ENCODE data around the gene MARCHF10.

The MARCHF10 gene

GRCh38 chr17:62681061-62681938 lies 126.8 kb downstream of the MARCHF10 start:
- DNase-seq (ENCODE audit: extremely low read depth in 1 of 2, low read depth in 1 of 2) = no peak

GRCh38 chr17:62680541-62681052 lies 127.5 kb downstream of the MARCHF10 start:
- DNase-seq (ENCODE audit: extremely low read depth in 1 of 2, low read depth in 1 of 2) = no peak

- DNase-seq (ENCODE audit: extremely low read depth in 1 of 2, low read depth in 1 of 2) = no peak
Measured at GRCh38 chr17:62679866-62680377, 128.2 kb downstream of the MARCHF10 start.

- DNase-seq (ENCODE audit: extremely low read depth in 1 of 2, low read depth in 1 of 2) = no peak
Measured at GRCh38 chr17:62678214-62678919, 129.7 kb downstream of the MARCHF10 start.

DNA sequence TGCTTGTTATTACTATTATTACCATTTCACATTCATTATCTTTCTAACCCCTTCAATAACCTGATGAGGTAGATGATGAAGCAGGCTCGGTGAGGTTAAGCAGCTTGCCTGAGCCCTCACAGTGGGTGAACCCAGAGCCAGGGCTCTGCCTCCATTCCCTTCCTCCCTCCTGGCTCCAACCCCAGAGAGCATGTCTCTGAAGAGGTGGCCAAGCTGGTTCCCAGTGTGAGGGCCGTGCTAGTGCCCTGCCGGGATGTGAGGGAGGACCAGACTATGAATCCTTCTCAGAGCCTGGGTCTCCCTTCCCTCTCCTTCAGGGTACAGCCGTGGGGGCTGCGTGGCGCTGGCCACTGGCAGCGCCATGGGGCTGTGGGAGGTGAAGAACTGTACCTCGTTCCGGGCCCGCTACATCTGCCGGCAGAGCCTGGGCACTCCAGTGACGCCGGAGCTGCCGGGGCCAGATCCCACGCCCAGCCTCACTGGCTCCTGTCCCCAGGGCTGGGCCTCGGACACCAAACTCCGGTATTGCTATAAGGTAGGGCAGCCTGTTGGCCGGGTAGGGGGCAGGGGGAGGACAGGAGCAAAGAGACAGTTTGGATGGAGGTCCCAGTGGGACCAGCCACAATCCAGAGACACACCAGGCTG lies 131.0 kb downstream of the MARCHF10 start:
- no peak for DNase-seq (ENCODE audit: extremely low read depth in 1 of 2, low read depth in 1 of 2)

DNA sequence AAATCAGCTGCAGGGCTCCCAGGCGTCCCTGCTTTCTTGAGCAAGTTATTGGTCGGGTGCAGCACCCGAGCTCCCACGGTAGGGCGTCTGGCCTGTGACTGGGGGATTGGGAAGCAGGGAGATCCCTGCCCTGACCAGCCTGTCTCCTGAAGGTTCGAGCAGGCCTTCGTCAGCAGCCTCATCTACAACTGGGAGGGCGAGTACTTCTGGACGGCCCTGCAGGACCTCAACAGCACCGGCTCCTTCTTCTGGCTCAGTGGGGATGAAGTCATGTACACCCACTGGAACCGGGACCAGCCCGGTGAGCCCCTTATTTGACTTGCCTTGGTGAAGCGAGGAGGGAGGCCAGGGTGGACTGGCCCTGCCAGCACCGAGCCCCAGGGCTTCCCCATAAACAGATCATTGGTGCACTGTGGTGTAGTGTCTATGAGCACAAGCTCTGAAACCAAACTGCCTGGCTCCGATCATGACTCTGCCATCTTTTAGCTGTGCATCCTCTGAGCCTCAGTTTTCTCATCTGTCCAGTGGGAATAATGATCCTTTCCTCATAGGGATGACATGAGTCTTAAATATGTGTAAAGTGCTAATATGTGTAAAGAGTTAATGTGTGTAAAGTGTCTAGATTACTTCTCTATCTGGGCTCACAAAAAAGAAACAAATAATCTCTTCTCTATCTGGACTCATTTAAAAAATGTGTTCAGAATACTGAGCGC lies 131.7 kb downstream of the MARCHF10 start:
- no peak for DNase-seq (ENCODE audit: extremely low read depth in 1 of 2, low read depth in 1 of 2)

DNA sequence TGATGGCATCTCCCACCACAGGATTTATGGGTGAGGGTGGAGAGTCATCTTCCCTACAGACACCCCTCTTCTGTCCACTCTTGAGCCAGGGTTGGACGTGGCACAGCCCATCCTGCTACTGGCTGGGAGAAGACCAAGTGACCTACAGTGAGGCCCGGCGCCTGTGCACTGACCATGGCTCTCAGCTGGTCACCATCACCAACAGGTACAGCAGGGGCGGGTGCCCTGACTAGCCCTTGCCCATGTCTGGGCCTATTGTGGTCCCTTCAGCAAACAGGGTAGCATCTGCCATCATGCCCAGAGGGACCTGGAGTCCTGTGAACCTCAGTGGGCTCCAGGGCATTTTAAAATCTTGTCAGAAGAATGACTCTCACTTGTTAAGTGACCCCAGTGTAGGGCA lies 132.4 kb downstream of the MARCHF10 start:
- DNase-seq (ENCODE audit: extremely low read depth in 1 of 2, low read depth in 1 of 2) = no peak

DNA sequence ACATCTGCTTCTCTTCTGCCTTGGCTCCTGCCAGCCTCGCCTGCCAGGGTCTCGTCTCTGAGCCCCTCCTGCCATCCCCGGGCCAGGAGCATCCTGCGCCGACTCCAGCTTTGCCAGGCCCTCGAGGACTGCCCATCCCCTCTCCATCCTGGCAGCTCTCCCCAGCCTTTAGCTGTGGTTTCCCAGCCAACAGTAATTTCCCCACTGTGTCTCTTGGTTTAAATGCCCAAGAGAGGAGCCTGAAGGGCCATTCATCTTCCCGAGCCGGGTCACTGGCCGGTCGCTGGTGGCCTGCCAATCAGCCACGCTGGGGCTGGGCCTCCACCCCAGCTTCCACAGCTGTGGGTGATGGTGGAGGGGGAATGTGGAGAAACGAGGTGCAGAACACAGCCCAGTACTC lies 132.9 kb downstream of the MARCHF10 start:
- no peak for DNase-seq (ENCODE audit: extremely low read depth in 1 of 2, low read depth in 1 of 2)

- no peak for DNase-seq (ENCODE audit: extremely low read depth in 1 of 2, low read depth in 1 of 2)
Measured at GRCh38 chr17:62674841-62675240, 133.3 kb downstream of the MARCHF10 start.

- DNase-seq (ENCODE audit: extremely low read depth in 1 of 2, low read depth in 1 of 2) = no peak
Measured at GRCh38 chr17:62674363-62674739, 133.8 kb downstream of the MARCHF10 start.

GRCh38 chr17:62673614-62674362 lies 134.3 kb downstream of the MARCHF10 start:
- no peak for DNase-seq (ENCODE audit: extremely low read depth in 1 of 2, low read depth in 1 of 2)

- DNase-seq (ENCODE audit: extremely low read depth in 1 of 2, low read depth in 1 of 2) = no peak
Measured at GRCh38 chr17:62672957-62673356, 135.2 kb downstream of the MARCHF10 start.

DNA sequence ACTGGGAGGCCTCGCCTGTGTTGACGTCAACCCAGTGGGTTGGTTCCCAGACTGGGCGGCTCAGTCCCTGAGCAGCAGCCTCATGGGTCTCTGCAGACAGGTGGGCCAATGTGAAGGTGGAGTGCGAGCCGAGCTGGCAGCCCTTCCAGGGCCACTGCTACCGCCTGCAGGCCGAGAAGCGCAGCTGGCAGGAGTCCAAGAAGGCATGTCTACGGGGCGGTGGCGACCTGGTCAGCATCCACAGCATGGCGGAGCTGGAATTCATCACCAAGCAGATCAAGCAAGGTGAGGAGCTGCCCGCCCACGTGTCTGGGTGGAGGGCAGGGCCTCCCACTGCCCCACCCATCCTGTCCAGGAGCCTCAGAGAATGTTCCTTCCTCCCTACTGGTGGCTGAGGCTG lies 136.6 kb downstream of the MARCHF10 start:
- no peak for DNase-seq (ENCODE audit: extremely low read depth in 1 of 2, low read depth in 1 of 2)

DNA sequence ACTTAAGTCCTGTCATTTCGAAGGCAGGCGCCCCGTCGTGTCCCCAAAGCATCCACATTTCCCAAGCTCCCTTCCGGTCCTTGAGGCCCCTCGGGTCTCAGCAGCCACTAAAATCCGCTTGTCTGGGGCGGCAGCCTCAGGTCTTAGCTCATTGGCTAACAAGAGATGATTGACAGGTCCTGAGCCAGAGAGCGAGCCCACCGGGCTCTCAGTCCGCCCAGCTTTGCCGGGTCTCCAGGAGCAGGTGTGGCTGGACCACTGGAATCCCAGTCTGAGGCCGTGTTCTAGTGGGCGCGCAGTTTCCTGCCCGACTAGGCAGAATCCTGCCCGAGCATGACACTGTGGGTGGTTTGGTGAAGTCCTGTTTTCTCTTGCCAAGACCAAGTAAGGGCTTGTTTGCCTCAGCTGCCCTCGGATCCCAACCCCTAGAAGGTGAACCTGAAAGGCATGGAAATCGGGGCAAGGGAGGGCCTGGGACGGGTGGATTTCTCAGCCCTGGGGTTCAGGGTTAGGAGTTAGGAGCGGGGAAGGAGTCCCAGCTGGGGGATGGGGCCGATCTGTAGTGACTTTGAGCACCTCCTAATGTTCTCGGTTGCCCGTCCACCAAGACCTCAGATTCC lies 137.8 kb downstream of the MARCHF10 start:
- no peak for DNase-seq (ENCODE audit: extremely low read depth in 1 of 2, low read depth in 1 of 2)

GRCh38 chr17:62668091-62668804 lies 139.9 kb downstream of the MARCHF10 start:
- DNase-seq (ENCODE audit: extremely low read depth in 1 of 2, low read depth in 1 of 2) = no peak

DNA sequence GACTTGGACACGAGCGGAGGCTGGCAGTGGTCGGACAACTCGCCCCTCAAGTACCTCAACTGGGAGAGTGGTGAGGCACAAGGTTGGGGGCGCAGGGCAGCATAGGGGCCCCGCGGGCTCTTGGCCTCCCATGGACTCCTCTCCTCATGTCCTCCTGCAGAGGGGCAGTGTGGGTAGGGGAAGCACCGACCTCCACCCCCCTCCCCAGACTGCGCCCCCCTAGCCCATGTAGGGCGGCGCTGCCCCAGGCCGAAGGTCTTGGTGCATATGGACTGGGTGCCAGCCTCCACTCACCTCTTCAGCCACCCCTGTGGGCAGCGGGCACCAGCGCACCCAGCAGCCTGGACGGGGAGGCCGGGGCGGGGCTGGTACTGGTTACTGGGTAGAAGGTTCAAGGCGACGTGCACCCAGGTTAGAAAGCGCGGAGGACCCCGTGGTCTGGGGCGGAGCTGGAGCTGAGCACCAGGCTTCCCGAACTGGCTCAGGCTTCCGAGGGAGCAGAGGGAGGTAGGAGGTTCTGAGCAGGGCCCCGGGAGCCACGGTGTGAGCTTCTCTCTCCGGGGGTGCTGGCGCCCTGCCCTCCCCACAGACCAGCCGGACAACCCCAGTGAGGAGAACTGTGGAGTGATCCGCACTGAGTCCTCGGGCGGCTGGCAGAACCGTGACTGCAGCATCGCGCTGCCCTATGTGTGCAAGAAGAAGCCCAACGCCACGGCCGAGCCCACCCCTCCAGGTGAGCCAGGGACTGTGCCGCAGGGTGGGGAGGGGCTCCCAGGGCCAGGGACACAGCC lies 141.1 kb downstream of the MARCHF10 start:
- no peak for DNase-seq (ENCODE audit: extremely low read depth in 1 of 2, low read depth in 1 of 2)

GRCh38 chr17:62666061-62666800 lies 141.9 kb downstream of the MARCHF10 start:
- DNase-seq (ENCODE audit: extremely low read depth in 1 of 2, low read depth in 1 of 2) = no peak
